Endothelial cell of umbilical vein (primary cell): ENCODE data around the gene THAP3. TPM values are rescaled to one million over a fixed set of nuclear protein-coding genes. Genes with fewer than 3 reads are reported as not detected.

Experiments
- BruUV-seq: library from RNA; stranded (reverse); fragments of 400-500 nt; replicated peaks from 2 replicates; lab custom pipeline; 2021; lab: Mats Ljungman, UMichigan
- CTCF ChIA-PET: fragments of 300-600, 350-600 bp; sonication (Branson Sonifier 250); formaldehyde crosslinking; loops from one replicate; lab custom pipeline; 2021; ENCODE audit warnings: antibody characterized with exemption, inconsistent platforms; lab: Charles Lee
- POLR2A ChIA-PET: fragments of 300-600, 350-600 bp; sonication (Branson Sonifier 250); formaldehyde crosslinking; loops from one replicate; lab custom pipeline; 2021; ENCODE audit warnings: antibody characterized with exemption, inconsistent platforms; lab: Charles Lee
- DNase-seq: peaks from one replicate; pipeline ENCODE4 v3.0.0-alpha.2; 2011; ENCODE audit warnings: low read depth, low spot score
- FAIRE-seq: peaks from 2 replicates; lab custom pipeline; 2011; peaks lifted over from hg19 to GRCh38; lab: Jason Lieb, UNC
- H2AFZ ChIP-seq: 2 replicates; pipeline ENCODE4 v1.6.0; 2012; ENCODE audit warnings: low read depth, low read length, control low read depth, inconsistent platforms
- H3K27ac ChIP-seq: 2 replicates; pipeline ENCODE4 v1.5.1; 2011; ENCODE audit warnings: low read depth, mild to moderate bottlenecking, control low read depth, low read length, moderate library complexity; ENCODE audit not compliant: insufficient read depth
- H3K27me3 ChIP-seq, 2 experiments: 2 replicates each; pipeline versions ENCODE4 v1.6.0 to v1.6.1; 2011; ENCODE audit warnings: low read length in 2 of 2, mixed read lengths in 1 of 2; ENCODE audit not compliant: control insufficient read depth in 2 of 2, insufficient read depth in 2 of 2
- H3K36me3 ChIP-seq, 2 experiments: 2 replicates in 1 of 2; 3 replicates in 1 of 2; pipeline ENCODE4 v1.5.1; 2011; ENCODE audit warnings: low read length in 2 of 2, mild to moderate bottlenecking in 1 of 2, moderate library complexity in 1 of 2; ENCODE audit not compliant: control insufficient read depth in 2 of 2, insufficient read depth in 2 of 2; ENCODE audit errors: extremely low read depth in 1 of 2
- H3K4me1 ChIP-seq: 3 replicates; pipeline ENCODE4 v1.5.1; 2011; ENCODE audit warnings: mild to moderate bottlenecking, low read length; ENCODE audit not compliant: control insufficient read depth, insufficient read depth; ENCODE audit errors: extremely low read depth
- H3K4me2 ChIP-seq: 2 replicates; pipeline ENCODE4 v1.6.1; 2011; ENCODE audit warnings: low read length, control low read depth, mixed read lengths; ENCODE audit not compliant: insufficient read depth
- H3K4me3 ChIP-seq, 3 experiments: fragments of 200-600 bp in 1 of 3; sonication (generic), shearing (Covaris generic) in 1 of 3; replicated peaks in 1 of 3; 2 replicates each; pipeline ENCODE4 v1.5.1; 2011 to 2016; ENCODE audit warnings: control low read depth in 3 of 3, low read length in 3 of 3, mild to moderate bottlenecking in 2 of 3, inconsistent platforms in 1 of 3, low read depth in 1 of 3, moderate library complexity in 1 of 3; ENCODE audit not compliant: insufficient read depth in 1 of 3
- H3K79me2 ChIP-seq: 2 replicates; pipeline ENCODE4 v1.6.0; 2012; ENCODE audit warnings: low read length, inconsistent platforms; ENCODE audit not compliant: control insufficient read depth, insufficient read depth
- H3K9ac ChIP-seq: replicated peaks from 2 replicates; pipeline ENCODE3; 2011; ENCODE audit warnings: low read length, control low read depth; ENCODE audit not compliant: insufficient read depth; ENCODE audit errors: extremely low read depth
- H3K9me1 ChIP-seq: replicated peaks from 3 replicates; pipeline ENCODE4 v1.6.0; 2011; ENCODE audit warnings: mild to moderate bottlenecking, low read length; ENCODE audit not compliant: control insufficient read depth, insufficient read depth; ENCODE audit errors: extremely low read depth
- H3K9me3 ChIP-seq: replicated peaks from 2 replicates; pipeline ENCODE4 v1.5.1; 2012; ENCODE audit warnings: low read length, inconsistent platforms; ENCODE audit not compliant: control insufficient read depth, insufficient read depth
- H4K20me1 ChIP-seq: replicated peaks from 2 replicates; pipeline ENCODE3; 2011; ENCODE audit warnings: mild to moderate bottlenecking, low read length; ENCODE audit not compliant: control insufficient read depth, insufficient read depth; ENCODE audit errors: extremely low read depth
- CTCF ChIP-seq, 2 donors: IDR thresholded peaks; 1 replicate in 1 of 2; 2 replicates in 1 of 2; pipeline ENCODE4 v1.5.1; 2011; ENCODE audit warnings: low read length in 2 of 2, mild to moderate bottlenecking in 2 of 2, moderate library complexity in 2 of 2, control low read depth in 1 of 2, inconsistent platforms in 1 of 2, low read depth in 1 of 2; ENCODE audit not compliant: insufficient read depth in 1 of 2; ENCODE audit errors: extremely low read depth in 1 of 2
- EZH2 ChIP-seq: IDR thresholded peaks from 2 replicates; pipeline ENCODE4 v1.6.1; 2012; ENCODE audit warnings: borderline replicate concordance, low read depth, mild to moderate bottlenecking, moderate library complexity, low read length, inconsistent platforms; ENCODE audit not compliant: severe bottlenecking
- FOS ChIP-seq: IDR thresholded peaks from 2 replicates; pipeline ENCODE4 v1.6.1; 2011; ENCODE audit warnings: mild to moderate bottlenecking, low read length, moderate library complexity, borderline replicate concordance; ENCODE audit not compliant: insufficient read depth
- GATA2 ChIP-seq: IDR thresholded peaks from 2 replicates; pipeline ENCODE4 v1.7.0; 2011; ENCODE audit warnings: low read depth, mild to moderate bottlenecking, moderate library complexity, mixed read lengths, low read length; ENCODE audit not compliant: insufficient read length, insufficient read depth
- JUN ChIP-seq: IDR thresholded peaks from 2 replicates; pipeline ENCODE4 v1.6.1; 2011; ENCODE audit warnings: borderline replicate concordance, low read depth; ENCODE audit not compliant: insufficient read length, insufficient read depth
- MYC ChIP-seq: IDR thresholded peaks from one replicate; pipeline ENCODE4 v1.6.1; 2011; ENCODE audit warnings: mild to moderate bottlenecking, low read depth, low read length
- POLR2A ChIP-seq: IDR thresholded peaks from 2 replicates; pipeline ENCODE4 v1.6.1; 2012; ENCODE audit warnings: low read depth, mild to moderate bottlenecking, control low read depth, low read length
- POLR2AphosphoS5 ChIP-seq: IDR thresholded peaks from 2 replicates; pipeline ENCODE4 v1.6.1; 2012; ENCODE audit warnings: low read depth, mild to moderate bottlenecking, control low read depth, low read length, moderate library complexity; ENCODE audit not compliant: insufficient read depth
- dilution Hi-C: fragments of 300-500 bp; cut with MboI; formaldehyde crosslinking; loops from one replicate; pipeline ENCODE4 v1.15.0; 2019; ENCODE audit warnings: low sequenced_read_pairs; ENCODE audit not compliant: extremely low pct_ligation_motif_present
- intact Hi-C: fragments of 100-400 bp; cut with micrococcal nuclease; formaldehyde crosslinking; loops from one replicate; pipeline ENCODE4 v1.10.0; 2022
- polyA plus RNA-seq, 4 experiments: library from polyadenylated mRNA; depleted of rRNA in 3 of 4; stranded (reverse) in 3 of 4; unstranded in 1 of 4; fragments of >200 nt; gene quantifications; 2 replicates each; pipeline versions ENCODE4 v1.2.1 to v1.2.3, GENCODE V29; 2011 to 2012; ENCODE audit warnings: missing spikeins in 1 of 4
- total RNA-seq: library from RNA; stranded (reverse); gene quantifications from 2 replicates; pipeline ENCODE4 v1.2.3, GENCODE V29; 2021
- TF ChIP-seq, protein P1 (sequence below): IDR thresholded peaks from 2 replicates; pipeline ENCODE4 v1.6.1; 2011; ENCODE audit not compliant: insufficient read depth, insufficient read length

THAP3 gene
- total and polyA plus RNA-seq, 2 donors (not counting 3 experiments of a cell fraction or from before 2014, with no cell fraction given): 11.3 to 16.7 TPM

DNA sequence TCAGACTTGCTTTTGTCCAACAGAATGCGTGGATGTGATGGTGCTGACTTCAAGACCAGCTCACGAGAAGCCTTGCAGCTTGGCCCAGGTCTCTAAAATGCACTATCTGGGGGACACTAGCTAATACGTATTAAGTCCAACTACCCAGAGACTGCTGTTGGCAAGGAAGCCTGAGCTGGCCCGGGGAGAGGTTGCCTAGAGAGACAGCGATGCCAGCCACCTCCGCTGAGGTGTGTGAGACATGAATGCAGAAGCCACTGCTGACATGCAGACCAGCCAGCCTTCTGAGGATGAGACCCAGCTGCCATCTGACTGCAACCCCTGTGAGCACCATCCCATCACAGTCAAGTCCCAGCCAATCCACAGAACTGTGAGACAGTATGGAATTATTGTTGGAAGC, 32.5 kb downstream of the THAP3 start:
- no peak for FAIRE-seq
- Histone ChIP-seq H3K27me3 (no peaks in the 10 kb centered on the region), H3K36me3 (peaks cover 0 to 13% of the 10 kb centered on the region in 2 experiments), H3K27ac (no peak overlapping the region), H3K79me2 (peaks cover 2% of the 10 kb centered on the region), H3K9ac (no peak overlapping the region), H3K9me3 (no peaks in the 10 kb centered on the region), H3K9me1 (no peaks in the 10 kb centered on the region), H3K4me3 (no peak overlapping the region), H4K20me1 (peaks cover 5% of the 10 kb centered on the region), H2AFZ (no peak overlapping the region), H3K4me1 (no peaks in the 10 kb centered on the region), H3K4me2 (no peak overlapping the region)
- TF ChIP-seq FOS: no peak
- no peak for TF ChIP-seq POLR2A
- TF ChIP-seq CTCF (IDR thresholded peaks at IDR 0.05; ENCODE audit: extremely low read depth in 1 of 2, insufficient read depth in 1 of 2, low read depth in 1 of 2, low read length in 2 of 2): no peak
- TF ChIP-seq JUN: no peak
- TF ChIP-seq MYC: no peak
- no peak for TF ChIP-seq POLR2AphosphoS5
- no peak for TF ChIP-seq EZH2
- TF ChIP-seq GATA2: no peak
- TF ChIP-seq, protein P1, sequence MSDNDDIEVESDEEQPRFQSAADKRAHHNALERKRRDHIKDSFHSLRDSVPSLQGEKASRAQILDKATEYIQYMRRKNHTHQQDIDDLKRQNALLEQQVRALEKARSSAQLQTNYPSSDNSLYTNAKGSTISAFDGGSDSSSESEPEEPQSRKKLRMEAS: no peak
- DNase-seq: no peak
- no TSS peak for BruUV-seq
- intact Hi-C loops: no loop called here
- POLR2A ChIA-PET: no interaction called here
- CTCF ChIA-PET: interaction anchor here (1.0 kb wide), 1 partner anchor 11 kb away, joined by 4 read pairs; no protein-coding TSS in a partner anchor
- dilution Hi-C loops: no loop called here
